OCI-LY1 (cell line): ENCODE measurements around the gene ITIH4.

Experiments used
- H2AFZ ChIP-seq: fragments of 200-600 bp; sonication (generic), shearing (Covaris generic); 2 replicates; pipeline ENCODE4 v1.6.0; 2014; ENCODE audit warnings: antibody characterized with exemption, mild to moderate bottlenecking, low read length
- H3F3A ChIP-seq: fragments of 200-600 bp; sonication (generic), shearing (Covaris generic); 2 replicates; pipeline ENCODE4 v1.6.0; 2014; ENCODE audit warnings: mild to moderate bottlenecking, antibody characterized with exemption, low read length, moderate library complexity; ENCODE audit not compliant: insufficient read depth
- H3K27ac ChIP-seq: fragments of 200-600 bp; sonication (generic); 2 replicates; pipeline ENCODE4 v1.5.1; 2014; ENCODE audit warnings: low read length, mixed run types, mild to moderate bottlenecking, low read depth; ENCODE audit not compliant: poor library complexity, severe bottlenecking
- H3K27me3 ChIP-seq: fragments of 200-600 bp; sonication (generic); 2 replicates; pipeline ENCODE4 v1.6.0; 2014; ENCODE audit warnings: antibody characterized with exemption, mild to moderate bottlenecking, low read length, moderate library complexity; ENCODE audit not compliant: insufficient read depth
- H3K36me3 ChIP-seq: fragments of 200-600 bp; sonication (generic); 2 replicates; pipeline ENCODE4 v1.6.1; 2014; ENCODE audit warnings: mild to moderate bottlenecking, antibody characterized with exemption, low read length, moderate library complexity, mixed read lengths; ENCODE audit not compliant: insufficient read depth
- H3K4me1 ChIP-seq: fragments of 200-600 bp; sonication (generic); 2 replicates; pipeline ENCODE4 v1.5.1; 2014; ENCODE audit warnings: mild to moderate bottlenecking, low read length, moderate library complexity; ENCODE audit not compliant: insufficient read depth, severe bottlenecking
- H3K4me2 ChIP-seq: fragments of 200-600 bp; sonication (generic), shearing (Covaris generic); 2 replicates; pipeline ENCODE4 v1.6.1; 2014; ENCODE audit warnings: low read length
- H3K4me3 ChIP-seq: fragments of 200-600 bp; sonication (generic); 2 replicates; pipeline ENCODE4 v1.5.1; 2014; ENCODE audit warnings: low read length, low read depth, mild to moderate bottlenecking, mixed read lengths; ENCODE audit not compliant: poor library complexity, severe bottlenecking
- H3K79me2 ChIP-seq: fragments of 200-600 bp; shearing (Covaris generic); 2 replicates; pipeline ENCODE4 v1.6.1; 2016; ENCODE audit warnings: mixed run types, low read length, mixed read lengths; ENCODE audit not compliant: insufficient read depth
- H3K9ac ChIP-seq: fragments of 200-600 bp; sonication (generic), shearing (Covaris generic); 2 replicates; pipeline ENCODE4 v1.6.1; 2014; ENCODE audit warnings: mild to moderate bottlenecking, low read length, mixed read lengths
- H3K9me2 ChIP-seq: fragments of 200-600 bp; sonication (generic), shearing (Covaris generic); 2 replicates; pipeline ENCODE4 v1.6.1; 2014; ENCODE audit warnings: low read depth, mild to moderate bottlenecking, low read length, mixed read lengths
- H3K9me3 ChIP-seq: fragments of 200-600 bp; shearing (Covaris generic); 2 replicates; pipeline ENCODE4 v1.6.1; 2014; ENCODE audit warnings: low read length, mixed read lengths
- H4K20me1 ChIP-seq: fragments of 200-600 bp; sonication (generic), shearing (Covaris generic); 2 replicates; pipeline ENCODE4 v1.6.0; 2016; ENCODE audit warnings: mild to moderate bottlenecking, low read length; ENCODE audit not compliant: insufficient read depth
- EZH2 ChIP-seq: fragments of 200-600 bp; sonication (generic), shearing (Covaris generic); IDR thresholded peaks from 2 replicates; pipeline ENCODE4 v1.8.0; 2017; ENCODE audit warnings: borderline replicate concordance, mixed run types, mild to moderate bottlenecking, antibody characterized with exemption, low read length, moderate library complexity, mixed read lengths
- TF ChIP-seq, protein P1 (sequence below): fragments of 200-600 bp; sonication (generic), shearing (Covaris generic); IDR thresholded peaks from 2 replicates; pipeline ENCODE4 v1.5.1; 2017; ENCODE audit warnings: mild to moderate bottlenecking, antibody characterized with exemption, low read length, moderate library complexity, mixed read lengths

Gene ITIH4

DNA sequence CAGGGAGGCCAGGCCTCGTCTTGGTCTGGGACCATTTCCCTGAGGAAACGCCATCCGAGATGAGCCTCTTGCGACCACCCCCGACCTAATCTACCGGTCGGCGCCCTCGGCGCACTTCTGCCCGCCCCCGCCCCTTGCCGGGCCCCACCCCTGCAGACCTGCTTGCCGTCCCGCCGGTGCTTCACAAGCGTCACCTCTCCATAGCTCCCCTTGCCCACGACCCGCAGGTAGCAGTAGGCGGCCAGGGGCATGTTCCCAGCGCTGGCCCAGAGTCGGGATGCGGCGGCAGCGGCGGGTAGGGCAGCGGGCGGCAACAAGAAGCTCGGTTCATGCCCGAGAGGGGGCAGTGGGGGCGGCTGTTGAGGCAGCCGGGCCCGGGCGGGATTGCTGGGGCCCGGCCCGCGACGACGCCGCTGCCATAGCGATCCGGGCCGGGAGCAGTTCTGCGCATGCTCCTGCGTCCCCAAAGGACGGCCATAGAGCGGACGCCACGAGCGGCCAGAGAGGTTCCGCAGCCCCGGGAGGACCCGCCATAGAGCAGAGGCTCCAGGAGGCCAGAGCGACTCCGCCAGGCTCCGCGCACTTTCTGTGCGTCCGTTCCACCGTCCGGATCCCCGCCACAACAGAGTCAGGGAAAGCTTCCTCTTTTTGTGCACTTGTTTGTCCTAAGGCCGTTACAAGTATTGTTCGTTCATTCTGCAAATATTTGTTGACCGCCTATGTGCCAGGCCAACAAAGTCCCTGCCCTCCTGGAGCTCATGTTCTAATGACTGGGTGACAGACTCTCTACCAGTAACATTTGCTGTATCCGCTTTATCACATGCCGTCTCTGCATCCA is 59.8 kb downstream of the ITIH4 start, which contains the start of gene NEK4:
TSS of gene NEK4 (minus strand) at position 445 of the 838 bp plus-strand sequence. CDS start at position 251, 194 bp downstream.
- Histone ChIP-seq H3K9me3 (no peaks in the 10 kb centered on the region), H3K4me2 (peak within 1 kb of the TSS; percentile 65), H3K36me3 (peaks cover 13% of the 10 kb centered on the region; the same call in 1 of the 2 replicates), H3K27ac (peak within 1 kb of the TSS; percentile 69), H3K9ac (peak within 1 kb of the TSS; percentile 80), H3K4me3 (peak within 1 kb of the TSS; percentile 84), H2AFZ (peak within 1 kb of the TSS; percentile 72; the same call in 1 of the 2 replicates), H3K79me2 (no peaks in the 10 kb centered on the region), H3K9me2 (no peaks in the 10 kb centered on the region), H4K20me1 (no peaks in the 10 kb centered on the region), H3K27me3 (no peaks in the 10 kb centered on the region), H3K4me1 (peaks cover 24% of the 10 kb centered on the region), H3F3A (no peaks in the 10 kb centered on the region)
- no peak for TF ChIP-seq EZH2

DNA sequence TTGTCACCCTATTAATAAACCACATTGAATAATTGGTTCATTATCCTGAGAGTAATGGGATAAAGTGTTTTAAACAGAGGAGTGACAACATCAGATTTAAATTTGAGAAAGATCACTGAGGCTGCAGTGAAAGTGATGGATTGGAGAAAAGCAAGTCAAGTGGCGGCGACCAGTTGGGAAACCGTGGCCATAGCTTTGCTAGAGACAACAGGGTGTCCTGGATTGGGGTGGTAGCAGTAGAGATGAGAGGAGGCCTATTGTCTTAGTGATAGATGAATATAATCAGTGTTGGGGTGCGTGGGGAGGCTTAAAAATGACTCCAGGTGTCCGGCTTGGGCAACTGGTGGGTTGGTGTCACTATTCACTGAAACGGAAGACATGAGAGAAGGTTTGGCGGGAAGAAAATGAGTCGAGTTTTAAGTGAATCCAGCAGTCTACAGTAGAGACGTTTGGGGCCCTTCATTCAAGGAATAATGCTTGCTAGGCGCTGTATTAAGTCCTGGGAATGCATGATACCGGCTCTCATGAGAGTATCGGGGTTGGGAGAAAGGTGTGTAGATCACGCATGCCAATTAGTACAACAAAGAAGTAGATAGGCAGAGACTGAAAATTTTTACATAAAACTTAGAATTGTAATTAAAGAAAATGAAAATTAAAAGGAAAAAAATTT is 60.6 kb downstream of the ITIH4 start:
- H3K4me1 ChIP-seq = peaks cover 17% of the 10 kb centered on the region
- H3K9me2 ChIP-seq = no peaks in the 10 kb centered on the region
- peak overlapping the region; percentile 72; the same call in 1 of the 2 replicates for H2AFZ ChIP-seq
- peaks cover 20% of the 10 kb centered on the region; the same call in 1 of the 2 replicates for H3K36me3 ChIP-seq
- no peak for TF ChIP-seq EZH2
- TF ChIP-seq, protein P1, sequence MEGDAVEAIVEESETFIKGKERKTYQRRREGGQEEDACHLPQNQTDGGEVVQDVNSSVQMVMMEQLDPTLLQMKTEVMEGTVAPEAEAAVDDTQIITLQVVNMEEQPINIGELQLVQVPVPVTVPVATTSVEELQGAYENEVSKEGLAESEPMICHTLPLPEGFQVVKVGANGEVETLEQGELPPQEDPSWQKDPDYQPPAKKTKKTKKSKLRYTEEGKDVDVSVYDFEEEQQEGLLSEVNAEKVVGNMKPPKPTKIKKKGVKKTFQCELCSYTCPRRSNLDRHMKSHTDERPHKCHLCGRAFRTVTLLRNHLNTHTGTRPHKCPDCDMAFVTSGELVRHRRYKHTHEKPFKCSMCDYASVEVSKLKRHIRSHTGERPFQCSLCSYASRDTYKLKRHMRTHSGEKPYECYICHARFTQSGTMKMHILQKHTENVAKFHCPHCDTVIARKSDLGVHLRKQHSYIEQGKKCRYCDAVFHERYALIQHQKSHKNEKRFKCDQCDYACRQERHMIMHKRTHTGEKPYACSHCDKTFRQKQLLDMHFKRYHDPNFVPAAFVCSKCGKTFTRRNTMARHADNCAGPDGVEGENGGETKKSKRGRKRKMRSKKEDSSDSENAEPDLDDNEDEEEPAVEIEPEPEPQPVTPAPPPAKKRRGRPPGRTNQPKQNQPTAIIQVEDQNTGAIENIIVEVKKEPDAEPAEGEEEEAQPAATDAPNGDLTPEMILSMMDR = no peak
- peak overlapping the region; percentile 84 for H3K4me3 ChIP-seq
- H3K9me3 ChIP-seq = no peaks in the 10 kb centered on the region
- H3K27me3 ChIP-seq = no peaks in the 10 kb centered on the region
- no peak overlapping the region for H3K27ac ChIP-seq
- H3K9ac ChIP-seq = peak overlapping the region; percentile 80
- H3K79me2 ChIP-seq = no peaks in the 10 kb centered on the region
- H3F3A ChIP-seq = no peaks in the 10 kb centered on the region
- H3K4me2 ChIP-seq = peak overlapping the region; percentile 65
- no peaks in the 10 kb centered on the region for H4K20me1 ChIP-seq

DNA sequence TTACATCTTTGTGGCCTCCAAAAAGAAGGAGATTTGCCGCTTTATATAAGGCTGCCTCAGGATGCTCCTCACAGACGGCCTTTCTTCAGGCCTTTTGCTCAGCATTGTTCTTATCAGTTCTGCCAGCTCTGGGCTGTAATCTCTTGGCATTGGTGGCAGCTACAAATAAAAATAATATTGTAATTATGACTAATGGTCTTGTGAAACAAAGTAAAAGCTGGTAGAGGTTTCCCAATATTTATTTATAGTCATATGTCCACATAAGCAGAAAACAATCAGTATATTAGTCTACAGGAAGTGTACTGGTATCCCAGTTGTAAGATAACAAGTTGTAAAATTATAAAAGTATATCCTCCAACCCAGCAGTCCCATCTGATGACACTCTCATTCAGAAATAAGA is 67.0 kb downstream of the ITIH4 start:
- no peaks in the 10 kb centered on the region for H3K9me3 ChIP-seq
- peaks cover 75% of the 10 kb centered on the region for H3K36me3 ChIP-seq
- H2AFZ ChIP-seq = no peak overlapping the region
- H3K4me2 ChIP-seq = no peak overlapping the region
- no peak overlapping the region for H3K4me3 ChIP-seq
- no peaks in the 10 kb centered on the region for H3K79me2 ChIP-seq
- H3K27ac ChIP-seq = no peak overlapping the region
- H3K4me1 ChIP-seq = no peaks in the 10 kb centered on the region
- H3K9me2 ChIP-seq = no peaks in the 10 kb centered on the region
- no peaks in the 10 kb centered on the region for H4K20me1 ChIP-seq
- TF ChIP-seq, protein P1 = no peak
- no peak for TF ChIP-seq EZH2
- no peaks in the 10 kb centered on the region for H3K27me3 ChIP-seq
- no peak overlapping the region for H3K9ac ChIP-seq
- H3F3A ChIP-seq = no peaks in the 10 kb centered on the region
